DOHH2 (cell line): ENCODE data around the gene PREX1.

Experiments
- H3F3A ChIP-seq: fragments of 200-600 bp; sonication (generic), shearing (Covaris generic); 2 replicates; pipeline ENCODE4 v1.6.0; 2016; ENCODE audit warnings: antibody characterized with exemption, mild to moderate bottlenecking; ENCODE audit not compliant: control insufficient read depth, insufficient read depth
- H3K27ac ChIP-seq: fragments of 200-600 bp; sonication (generic); 2 replicates; pipeline ENCODE4 v1.5.1; 2014; ENCODE audit warnings: low read depth, mild to moderate bottlenecking, low read length, moderate library complexity
- H3K27me3 ChIP-seq: fragments of 200-600 bp; sonication (generic); 2 replicates; pipeline ENCODE4 v1.6.1; 2014; ENCODE audit warnings: mild to moderate bottlenecking, low read length, mixed read lengths; ENCODE audit not compliant: control insufficient read depth
- H3K36me3 ChIP-seq: fragments of 200-600 bp; sonication (generic); 2 replicates; pipeline ENCODE4 v1.6.1; 2014; ENCODE audit warnings: mild to moderate bottlenecking, low read length, moderate library complexity, mixed read lengths; ENCODE audit not compliant: control insufficient read depth
- H3K4me1 ChIP-seq: fragments of 200-600 bp; sonication (generic); 2 replicates; pipeline ENCODE4 v1.6.1; 2014; ENCODE audit warnings: mild to moderate bottlenecking, low read length, mixed read lengths; ENCODE audit not compliant: control insufficient read depth
- H3K4me2 ChIP-seq: fragments of 200-600 bp; sonication (generic); 2 replicates; pipeline ENCODE4 v1.6.0; 2014; ENCODE audit warnings: mild to moderate bottlenecking, low read length, moderate library complexity
- H3K4me3 ChIP-seq: fragments of 200-600 bp; sonication (generic); 2 replicates; pipeline ENCODE4 v1.5.1; 2014; ENCODE audit warnings: mild to moderate bottlenecking, low read length, mixed read lengths
- H3K79me2 ChIP-seq: fragments of 200-600 bp; sonication (generic); 2 replicates; pipeline ENCODE4 v1.6.1; 2014; ENCODE audit warnings: mild to moderate bottlenecking, low read length, mixed read lengths; ENCODE audit not compliant: control insufficient read depth
- H3K9me2 ChIP-seq: fragments of 200-600 bp; sonication (generic); replicated peaks from 2 replicates; pipeline ENCODE4 v1.6.1; 2014; ENCODE audit warnings: mild to moderate bottlenecking, low read length, mixed read lengths; ENCODE audit not compliant: control insufficient read depth
- H3K9me3 ChIP-seq: fragments of 200-600 bp; sonication (generic); 2 replicates; pipeline ENCODE4 v1.6.1; 2014; ENCODE audit warnings: antibody characterized with exemption, low read length, mixed read lengths; ENCODE audit not compliant: control insufficient read depth, insufficient read depth
- H4K20me1 ChIP-seq: fragments of 200-600 bp; sonication (generic); 2 replicates; pipeline ENCODE4 v1.6.0; 2014; ENCODE audit warnings: low read depth, mild to moderate bottlenecking, antibody characterized with exemption, low read length, moderate library complexity; ENCODE audit not compliant: control insufficient read depth, insufficient read depth
- EZH2phosphoT487 ChIP-seq: fragments of 200-600 bp; sonication (generic); IDR thresholded peaks from 2 replicates; pipeline ENCODE4 v1.6.1; 2017; ENCODE audit warnings: borderline replicate concordance, mild to moderate bottlenecking, antibody characterized with exemption, low read length, moderate library complexity, mixed read lengths
- TF ChIP-seq, protein P1 (sequence below): fragments of 200-600 bp; sonication (generic); IDR thresholded peaks from one replicate; pipeline ENCODE4 v1.5.1; 2014; ENCODE audit warnings: antibody characterized with exemption, mild to moderate bottlenecking, low read depth, low read length; ENCODE audit not compliant: poor library complexity, severe bottlenecking

PREX1 gene

DNA sequence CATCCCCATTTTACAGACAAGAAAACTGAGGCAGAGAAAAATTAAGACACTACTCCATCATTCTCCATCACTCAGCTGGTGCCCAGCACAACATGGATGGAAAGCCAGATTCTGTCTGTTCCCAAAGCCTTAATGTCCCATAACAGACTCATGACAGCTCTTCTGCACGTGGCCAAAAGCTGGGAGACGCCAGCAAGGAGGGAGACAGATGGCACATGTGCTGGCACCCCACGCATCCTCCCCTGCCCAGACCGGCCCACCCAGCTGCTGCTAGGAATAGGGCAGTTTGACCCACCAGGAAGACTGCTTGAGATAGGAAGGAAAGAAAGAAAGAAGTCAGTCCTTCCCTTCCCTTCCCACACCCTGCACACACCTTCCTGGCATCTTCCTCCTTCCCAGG lies 96.3 kb downstream of the PREX1 start:
- Histone ChIP-seq H3F3A (no peaks in the 10 kb centered on the region), H3K4me1 (peaks cover 6% of the 10 kb centered on the region; the same call in 1 of the 2 replicates), H3K27me3 (no peaks in the 10 kb centered on the region), H3K9me2 (no peaks in the 10 kb centered on the region), H3K4me2 (no peak overlapping the region), H3K4me3 (no peak overlapping the region), H4K20me1 (no peaks in the 10 kb centered on the region), H3K9me3 (no peaks in the 10 kb centered on the region), H3K27ac (no peak overlapping the region), H3K36me3 (no peaks in the 10 kb centered on the region), H3K79me2 (no peaks in the 10 kb centered on the region)
- TF ChIP-seq, protein P1, sequence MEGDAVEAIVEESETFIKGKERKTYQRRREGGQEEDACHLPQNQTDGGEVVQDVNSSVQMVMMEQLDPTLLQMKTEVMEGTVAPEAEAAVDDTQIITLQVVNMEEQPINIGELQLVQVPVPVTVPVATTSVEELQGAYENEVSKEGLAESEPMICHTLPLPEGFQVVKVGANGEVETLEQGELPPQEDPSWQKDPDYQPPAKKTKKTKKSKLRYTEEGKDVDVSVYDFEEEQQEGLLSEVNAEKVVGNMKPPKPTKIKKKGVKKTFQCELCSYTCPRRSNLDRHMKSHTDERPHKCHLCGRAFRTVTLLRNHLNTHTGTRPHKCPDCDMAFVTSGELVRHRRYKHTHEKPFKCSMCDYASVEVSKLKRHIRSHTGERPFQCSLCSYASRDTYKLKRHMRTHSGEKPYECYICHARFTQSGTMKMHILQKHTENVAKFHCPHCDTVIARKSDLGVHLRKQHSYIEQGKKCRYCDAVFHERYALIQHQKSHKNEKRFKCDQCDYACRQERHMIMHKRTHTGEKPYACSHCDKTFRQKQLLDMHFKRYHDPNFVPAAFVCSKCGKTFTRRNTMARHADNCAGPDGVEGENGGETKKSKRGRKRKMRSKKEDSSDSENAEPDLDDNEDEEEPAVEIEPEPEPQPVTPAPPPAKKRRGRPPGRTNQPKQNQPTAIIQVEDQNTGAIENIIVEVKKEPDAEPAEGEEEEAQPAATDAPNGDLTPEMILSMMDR, result no peak
- TF ChIP-seq EZH2phosphoT487, result no peak

DNA sequence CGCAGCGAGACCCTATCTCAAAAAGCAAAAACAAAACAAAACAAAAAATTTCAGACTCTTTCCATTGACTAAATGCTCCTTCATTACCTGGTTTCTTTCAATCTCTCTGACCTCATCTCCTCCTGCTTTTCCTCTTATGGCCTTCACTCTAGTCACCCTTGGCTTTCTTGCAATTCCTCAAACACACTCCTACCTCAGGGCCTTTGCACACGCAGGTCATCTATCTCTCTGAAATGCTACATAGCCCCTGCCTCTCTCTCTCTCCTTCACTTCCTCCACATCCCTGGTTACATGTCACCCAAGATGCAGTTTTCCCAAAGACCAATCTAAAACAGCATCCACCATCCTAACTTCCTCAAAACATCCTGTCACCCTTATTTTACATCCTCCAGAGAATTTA lies 96.8 kb downstream of the PREX1 start:
- Histone ChIP-seq H3K9me3 (no peaks in the 10 kb centered on the region), H3K4me1 (peaks cover under 1% of the 10 kb centered on the region; the same call in 1 of the 2 replicates), H4K20me1 (no peaks in the 10 kb centered on the region), H3K4me3 (no peak overlapping the region), H3F3A (no peaks in the 10 kb centered on the region), H3K36me3 (no peaks in the 10 kb centered on the region), H3K27ac (no peak overlapping the region), H3K27me3 (no peaks in the 10 kb centered on the region), H3K79me2 (no peaks in the 10 kb centered on the region), H3K9me2 (no peaks in the 10 kb centered on the region), H3K4me2 (no peak overlapping the region)
- TF ChIP-seq, protein P1, result no peak
- TF ChIP-seq EZH2phosphoT487, result no peak

DNA sequence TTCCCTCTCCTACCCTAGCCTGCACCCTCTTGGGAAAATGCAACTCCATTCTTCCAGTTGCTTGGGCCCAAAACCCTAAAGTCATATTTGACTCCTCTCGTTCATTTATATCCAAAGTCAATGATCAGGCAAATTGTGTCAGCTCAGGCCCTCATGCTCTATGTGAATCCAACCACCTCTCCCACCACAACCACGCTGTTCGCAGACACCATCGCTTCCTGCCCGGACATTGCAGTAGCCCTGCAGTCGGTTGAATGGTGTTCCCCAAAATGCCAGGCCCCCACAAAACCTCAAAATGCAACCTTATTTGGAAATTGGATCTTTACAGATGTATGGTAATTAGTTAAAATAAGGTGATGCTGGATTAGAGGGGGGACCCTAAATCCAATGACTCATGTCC lies 98.3 kb downstream of the PREX1 start:
- TF ChIP-seq, protein P1, result no peak
- TF ChIP-seq EZH2phosphoT487, result no peak
- Histone ChIP-seq H3F3A (no peaks in the 10 kb centered on the region), H3K4me3 (no peak overlapping the region), H3K79me2 (no peaks in the 10 kb centered on the region), H3K4me1 (no peaks in the 10 kb centered on the region), H4K20me1 (no peaks in the 10 kb centered on the region), H3K27me3 (no peaks in the 10 kb centered on the region), H3K27ac (no peak overlapping the region), H3K9me2 (no peaks in the 10 kb centered on the region), H3K9me3 (0 out of 2 replicates have a peak, but pooled peaks cover 3% of the 10 kb centered on the region), H3K36me3 (no peaks in the 10 kb centered on the region), H3K4me2 (no peak overlapping the region)
